Measurements from ENCODE around the gene ZNF277. TPM values are rescaled to one million over a fixed set of nuclear protein-coding genes. Genes with fewer than 3 reads are reported as not detected.

The ZNF277 gene
- total RNA-seq, 1 experiment from 2014 or later = 13.1 TPM

GRCh38 chr7:112238330-112238729 lies 31.8 kb downstream of the ZNF277 start:
- peaks cover 3% of the 10 kb centered on the region for H3K79me1 ChIP-seq (ENCODE audit: insufficient read depth, low read depth, low read length, poor library complexity, severe bottlenecking)
- peaks cover 9 to 10% of the 10 kb centered on the region in 2 experiments for H3K4me1 Mint-ChIP-seq

More at GRCh38 chr7:112238330-112238729, 31.8 kb downstream of the ZNF277 start:
- Histone ChIP-seq H2BK20ac (ENCODE audit: low read depth, low read length, poor library complexity, severe bottlenecking) (no peak overlapping the region), H3K27me3 (ENCODE audit: insufficient read depth, low read length) (no peaks in the 10 kb centered on the region), H2BK120ac (ENCODE audit: low read depth, low read length, poor library complexity, severe bottlenecking) (no peak overlapping the region), H3K9me3 (ENCODE audit: control insufficient read depth, low read depth, low read length) (no peaks in the 10 kb centered on the region), H2BK12ac (ENCODE audit: insufficient read length, low read depth, low read length) (no peak overlapping the region), H3K4me2 (ENCODE audit: insufficient read depth, insufficient read length, low read length) (no peak overlapping the region), H2AFZ (ENCODE audit: low read length) (no peak overlapping the region), H3T11ph (ENCODE audit: low read length) (no peak overlapping the region), H3K18ac (ENCODE audit: insufficient read length, low read depth, low read length) (no peak overlapping the region), H3K23ac (ENCODE audit: insufficient read length, low read depth, low read length) (no peak overlapping the region), H3K4ac (ENCODE audit: low read depth, low read length) (no peak overlapping the region), H3K79me2 (ENCODE audit: insufficient read depth, low read length) (peaks cover 2% of the 10 kb centered on the region; the same call in 1 of the 2 replicates), H4K91ac (ENCODE audit: insufficient read length, low read depth, low read length) (no peak overlapping the region), H3K9ac (ENCODE audit: extremely low read depth, insufficient read length, low read length) (no peak overlapping the region), H3K23me2 (ENCODE audit: insufficient read length, low read depth, low read length, poor library complexity, severe bottlenecking) (no peaks in the 10 kb centered on the region), H3K4me1 (ENCODE audit: insufficient read depth, low read length) (no peaks in the 10 kb centered on the region), H4K5ac (ENCODE audit: insufficient read length, low read depth, low read length) (no peak overlapping the region), H2BK15ac (ENCODE audit: low read depth, low read length) (no peak overlapping the region), H2BK5ac (ENCODE audit: insufficient read length, low read length) (no peak overlapping the region), H3K56ac (ENCODE audit: insufficient read length, low read depth, low read length) (no peak overlapping the region), H4K8ac (replicated peaks; ENCODE audit: insufficient read length, low read depth, low read length) (no peak overlapping the region), H3K27ac (ENCODE audit: insufficient read length, low read depth, low read length) (no peak overlapping the region), H4K20me1 (ENCODE audit: control insufficient read depth, insufficient read depth, insufficient read length) (no peaks in the 10 kb centered on the region), H3K14ac (ENCODE audit: insufficient read depth, low read length) (no peak overlapping the region), H2AK5ac (ENCODE audit: insufficient read length, low read length) (no peak overlapping the region)
- no CpG with 5 or more reads among the region's 3 CpGs for WGBS (ENCODE audit: extremely low coverage, insufficient read length, low lambda C conversion rate)
- Mint-ChIP-seq H3K27ac (no peak overlapping the region; a peak in 1 of 7 replicates), H3K27me3 (ENCODE audit: low read depth) (no peaks in the 10 kb centered on the region), H3K4me3 (no peak overlapping the region), H3K9me3 (peaks cover 0 to 3% of the 10 kb centered on the region in 2 experiments; a peak in 3 of 5 replicates), H3K36me3 (ENCODE audit: insufficient read depth in 1 of 3, low read depth in 3 of 3) (peaks cover 0 to 13% (median 0%) of the 10 kb centered on the region in 3 experiments; a peak in 4 of 7 replicates)
- DNase-seq = no peak
- no peak for TF ChIP-seq CTCF (conservative IDR thresholded peaks at IDR 0.05)

Data from H9 (cell line).